Upper lobe of left lung (tissue), 4 donors: ENCODE measurements around the gene PLGRKT.
"Not testable (repeated sequence)": the region's sequence is repeated elsewhere in the genome, so short reads cannot be mapped to it uniquely, and the experiment has no call there.

Experiments
- POLR2A ChIP-seq, 4 donors: fragments of 450-650 bp; IDR thresholded peaks; one replicate each; pipeline ENCODE4 v1.5.1; 2016 to 2017; ENCODE audit warnings: antibody characterized with exemption in 4 of 4, mild to moderate bottlenecking in 2 of 4
- TF ChIP-seq, protein P1 (sequence below), 6 experiments: fragments of 450-650 bp in 4 of 6; fragments of 200-600 bp in 2 of 6; sonication (generic) in 2 of 6; IDR thresholded peaks; one replicate each; pipeline ENCODE4 v1.5.1; 2016 to 2019; ENCODE audit warnings: antibody characterized with exemption in 6 of 6

DNA sequence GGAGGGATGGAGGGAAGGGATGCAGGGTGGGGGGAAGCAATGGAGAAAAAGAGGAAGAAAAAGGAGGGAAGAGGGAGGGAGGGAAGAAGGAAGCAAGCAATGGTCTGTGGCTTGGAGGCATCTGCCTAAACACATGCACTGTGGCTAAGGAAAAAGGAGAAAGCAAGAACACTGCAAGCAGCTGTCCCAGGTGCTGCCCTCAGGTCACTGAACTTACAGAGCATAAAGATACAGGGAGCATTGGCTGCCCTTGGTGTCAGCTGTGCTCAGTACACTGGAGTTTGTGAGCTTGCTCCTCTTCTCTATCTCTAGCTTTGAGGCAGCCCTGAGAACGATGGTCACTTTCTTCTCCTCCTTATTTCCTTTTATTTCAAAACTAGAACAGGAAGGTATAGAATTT is 116.1 kb downstream of the PLGRKT start:
- TF ChIP-seq, protein P1, sequence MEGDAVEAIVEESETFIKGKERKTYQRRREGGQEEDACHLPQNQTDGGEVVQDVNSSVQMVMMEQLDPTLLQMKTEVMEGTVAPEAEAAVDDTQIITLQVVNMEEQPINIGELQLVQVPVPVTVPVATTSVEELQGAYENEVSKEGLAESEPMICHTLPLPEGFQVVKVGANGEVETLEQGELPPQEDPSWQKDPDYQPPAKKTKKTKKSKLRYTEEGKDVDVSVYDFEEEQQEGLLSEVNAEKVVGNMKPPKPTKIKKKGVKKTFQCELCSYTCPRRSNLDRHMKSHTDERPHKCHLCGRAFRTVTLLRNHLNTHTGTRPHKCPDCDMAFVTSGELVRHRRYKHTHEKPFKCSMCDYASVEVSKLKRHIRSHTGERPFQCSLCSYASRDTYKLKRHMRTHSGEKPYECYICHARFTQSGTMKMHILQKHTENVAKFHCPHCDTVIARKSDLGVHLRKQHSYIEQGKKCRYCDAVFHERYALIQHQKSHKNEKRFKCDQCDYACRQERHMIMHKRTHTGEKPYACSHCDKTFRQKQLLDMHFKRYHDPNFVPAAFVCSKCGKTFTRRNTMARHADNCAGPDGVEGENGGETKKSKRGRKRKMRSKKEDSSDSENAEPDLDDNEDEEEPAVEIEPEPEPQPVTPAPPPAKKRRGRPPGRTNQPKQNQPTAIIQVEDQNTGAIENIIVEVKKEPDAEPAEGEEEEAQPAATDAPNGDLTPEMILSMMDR (IDR thresholded peaks at IDR 0.05), result not testable (repeated sequence)
- TF ChIP-seq POLR2A (IDR thresholded peaks at IDR 0.05), result not testable (repeated sequence)
